OCI-LY3 (cell line): Measurements from ENCODE around the gene PGM2.

Source experiments
- H2AFZ ChIP-seq: fragments of 200-600, 300-600 bp; shearing (Covaris generic); 2 replicates; pipeline ENCODE4 v1.6.0; 2014; ENCODE audit warnings: antibody characterized with exemption, low read depth, low read length
- H3K27ac ChIP-seq: fragments of 200-600, 300-600 bp; sonication (generic); 2 replicates; pipeline ENCODE4 v1.5.1; 2014; ENCODE audit warnings: mild to moderate bottlenecking, low read length, moderate library complexity, mixed read lengths
- H3K27me3 ChIP-seq: fragments of 200-600, 300-600 bp; sonication (generic); 2 replicates; pipeline ENCODE4 v1.6.1; 2014; ENCODE audit warnings: low read depth, low read length, mixed read lengths
- H3K36me3 ChIP-seq: fragments of 200-600, 300-600 bp; sonication (generic); replicated peaks from 2 replicates; pipeline ENCODE3; 2014; ENCODE audit warnings: low read depth, low read length, mixed read lengths
- H3K4me1 ChIP-seq: fragments of 300-600, 200-600 bp; sonication (generic); 2 replicates; pipeline ENCODE4 v1.6.1; 2014; ENCODE audit warnings: low read length, mixed read lengths
- H3K4me2 ChIP-seq: fragments of 200-600, 300-600 bp; sonication (generic); 2 replicates; pipeline ENCODE4 v1.6.1; 2014; ENCODE audit warnings: low read length, mixed read lengths
- H3K4me3 ChIP-seq: fragments of 300-600, 200-600 bp; sonication (generic); 2 replicates; pipeline ENCODE4 v1.5.1; 2014; ENCODE audit warnings: antibody characterized with exemption, mild to moderate bottlenecking, low read length, moderate library complexity
- H3K79me2 ChIP-seq: fragments of 300-600, 200-600 bp; shearing (Covaris generic); 2 replicates; pipeline ENCODE4 v1.6.1; 2014; ENCODE audit warnings: mild to moderate bottlenecking, low read length, mixed read lengths
- H3K9ac ChIP-seq: fragments of 300-600, 200-600 bp; shearing (Covaris generic); 2 replicates; pipeline ENCODE4 v1.6.0; 2014; ENCODE audit warnings: mild to moderate bottlenecking, low read length, moderate library complexity
- H3K9me3 ChIP-seq: fragments of 200-600, 300-600 bp; shearing (Covaris generic); 2 replicates; pipeline ENCODE4 v1.6.1; 2014; ENCODE audit warnings: low read length, mixed read lengths; ENCODE audit not compliant: insufficient read depth
- H4K20me1 ChIP-seq: fragments of 200-600, 300-600 bp; sonication (generic); 2 replicates; pipeline ENCODE4 v1.6.1; 2016; ENCODE audit warnings: low read length, mixed read lengths; ENCODE audit not compliant: insufficient read depth
- CTCF ChIP-seq: fragments of 200-600, 300-600 bp; sonication (generic); IDR thresholded peaks from 2 replicates; pipeline ENCODE4 v1.5.1; 2014; ENCODE audit warnings: antibody characterized with exemption, low read length, low read depth
- EZH2phosphoT487 ChIP-seq: fragments of 200-600 bp; shearing (Covaris generic); IDR thresholded peaks from 2 replicates; pipeline ENCODE4 v1.6.1; 2018; ENCODE audit warnings: antibody characterized with exemption, mixed run types, low read depth

PGM2 gene

GRCh38 chr4:37845201-37845600 lies 18.7 kb downstream of the PGM2 start:
- Histone ChIP-seq H3K4me1 (no peaks in the 10 kb centered on the region), H3K36me3 (peaks cover 27% of the 10 kb centered on the region), H4K20me1 (no peaks in the 10 kb centered on the region), H3K4me3 (no peak overlapping the region), H3K79me2 (no peaks in the 10 kb centered on the region), H2AFZ (no peak overlapping the region), H3K9ac (no peak overlapping the region), H3K9me3 (no peaks in the 10 kb centered on the region), H3K27ac (no peak overlapping the region), H3K4me2 (no peak overlapping the region), H3K27me3 (no peaks in the 10 kb centered on the region)
- TF ChIP-seq CTCF = no peak

GRCh38 chr4:37847311-37847884 lies 20.9 kb downstream of the PGM2 start:
- no peaks in the 10 kb centered on the region for H4K20me1 ChIP-seq
- H3K4me2 ChIP-seq = no peak overlapping the region
- peaks cover 24% of the 10 kb centered on the region for H3K36me3 ChIP-seq
- no peak overlapping the region for H3K27ac ChIP-seq
- no peak overlapping the region for H3K4me3 ChIP-seq
- TF ChIP-seq EZH2phosphoT487 (no peak), CTCF (no peak)
- H2AFZ ChIP-seq = no peak overlapping the region
- H3K4me1 ChIP-seq = peaks cover 5% of the 10 kb centered on the region
- H3K9ac ChIP-seq = no peak overlapping the region
- no peaks in the 10 kb centered on the region for H3K9me3 ChIP-seq
- no peaks in the 10 kb centered on the region for H3K79me2 ChIP-seq
- H3K27me3 ChIP-seq = no peaks in the 10 kb centered on the region

- Histone ChIP-seq H3K9ac (no peak overlapping the region), H3K4me1 (peaks cover 5% of the 10 kb centered on the region), H3K4me3 (no peak overlapping the region), H3K9me3 (no peaks in the 10 kb centered on the region), H3K36me3 (peaks cover 27% of the 10 kb centered on the region), H3K27ac (no peak overlapping the region), H3K79me2 (no peaks in the 10 kb centered on the region), H4K20me1 (no peaks in the 10 kb centered on the region), H3K4me2 (no peak overlapping the region), H3K27me3 (no peaks in the 10 kb centered on the region), H2AFZ (no peak overlapping the region)
- no peak for TF ChIP-seq CTCF
- no peak for TF ChIP-seq EZH2phosphoT487
These were observed 25.9 kb downstream of the PGM2 start for GRCh38 chr4:37852376-37852775.

GRCh38 chr4:37858112-37858511 lies 31.6 kb downstream of the PGM2 start:
- Histone ChIP-seq H3K4me1 (no peaks in the 10 kb centered on the region), H2AFZ (no peak overlapping the region), H3K36me3 (peaks cover 24% of the 10 kb centered on the region), H3K4me2 (no peak overlapping the region), H3K27ac (no peak overlapping the region), H4K20me1 (no peaks in the 10 kb centered on the region), H3K4me3 (no peak overlapping the region), H3K9ac (no peak overlapping the region), H3K27me3 (no peaks in the 10 kb centered on the region), H3K9me3 (no peaks in the 10 kb centered on the region), H3K79me2 (no peaks in the 10 kb centered on the region)
- TF ChIP-seq CTCF = no peak
- no peak for TF ChIP-seq EZH2phosphoT487
